Transverse colon (tissue), 4 donors: ENCODE data around the gene NME5. TPM values are rescaled to one million over a fixed set of nuclear protein-coding genes. Genes with fewer than 3 reads are reported as not detected.

Experiments
- DNase-seq: peaks from one replicate; pipeline ENCODE4 v3.0.0-alpha.2; 2019
- H3K27ac ChIP-seq, 4 donors: fragments of 200-600 bp; sonication (generic); 2 replicates each; pipeline ENCODE4 v1.5.1; 2016 to 2018; ENCODE audit warnings: inconsistent platforms in 4 of 4
- H3K27me3 ChIP-seq: fragments of 200-600 bp; sonication (generic); 2 replicates; pipeline ENCODE4 v1.5.1; 2017; ENCODE audit warnings: inconsistent platforms
- H3K36me3 ChIP-seq, 4 donors: fragments of 200-600 bp; sonication (generic); 2 replicates each; pipeline ENCODE4 v1.5.1; 2017 to 2019; ENCODE audit warnings: inconsistent platforms in 4 of 4
- H3K4me1 ChIP-seq, 4 donors: fragments of 200-600 bp; sonication (generic); 2 replicates each; pipeline ENCODE4 v1.5.1; 2017 to 2020; ENCODE audit warnings: inconsistent platforms in 4 of 4
- H3K4me3 ChIP-seq, 4 donors: fragments of 200-600 bp; sonication (generic); 1 replicate in 1 of 4; 2 replicates in 3 of 4; pipeline versions ENCODE4 v1.5.1 to v1.6.1; 2017 to 2019; ENCODE audit warnings: inconsistent platforms in 4 of 4
- H3K9me3 ChIP-seq, 2 donors: fragments of 200-600 bp; sonication (generic); 2 replicates each; pipeline ENCODE4 v1.5.1; 2017 to 2019; ENCODE audit warnings: inconsistent platforms in 2 of 2
- CTCF ChIP-seq, 5 experiments: fragments of 200-600 bp in 3 of 5; fragments of 450-650 bp in 2 of 5; sonication (generic) in 3 of 5; IDR thresholded peaks; 1 replicate in 2 of 5; 2 replicates in 3 of 5; pipeline ENCODE4 v1.5.1; 2016 to 2017; ENCODE audit warnings: antibody characterized with exemption in 5 of 5, inconsistent platforms in 3 of 5, mild to moderate bottlenecking in 2 of 5, moderate library complexity in 1 of 5
- EP300 ChIP-seq: sonication (generic); formaldehyde crosslinking; IDR thresholded peaks from one replicate; pipeline ENCODE4 v1.6.1; 2017; ENCODE audit warnings: antibody characterized with exemption, low read depth
- POLR2A ChIP-seq: fragments of 450-650 bp; IDR thresholded peaks from one replicate; pipeline ENCODE4 v1.6.1; 2016; ENCODE audit warnings: antibody characterized with exemption, mild to moderate bottlenecking, moderate library complexity
- POLR2AphosphoS5 ChIP-seq, 3 donors: sonication (generic); formaldehyde crosslinking; IDR thresholded peaks; one replicate each; pipeline ENCODE4 v1.6.1; 2016; ENCODE audit warnings: antibody characterized with exemption in 3 of 3
- WGBS, 2 donors: methylation state at CpG; one replicate each; pipeline ENCODE4 v1.1.5; 2018; ENCODE audit warnings: low coverage in 1 of 2; 5-methylcytosine and 5-hydroxymethylcytosine counted together
- in situ Hi-C, 4 donors: fragments of 200-750 bp; cut with MboI; loops; one replicate each; pipeline versions ENCODE4 v1.15.0 to v1.15.1; 2017; ENCODE audit warnings: low sequenced_read_pairs in 3 of 4, low pct_ligation_motif_present in 1 of 4, low pct_unique_long_range_greater_than_20kb in 1 of 4
- intact Hi-C: fragments of 100-400 bp; cut with DNase I; formaldehyde crosslinking; loops from one replicate; pipeline ENCODE4 v1.15.1; 2023; ENCODE audit warnings: low total_unique reads
- total RNA-seq, 4 donors: library from RNA; depleted of rRNA; stranded (reverse); fragments of >200 nt; gene quantifications; one replicate each; pipeline ENCODE4 v1.1.0, GENCODE V29; 2016

NME5 gene
- not detected for total RNA-seq

GRCh38 chr5:138138949-138139780 lies at the start of gene NME5:
TSS of gene NME5 (minus strand) at chr5:138139428. CDS start at chr5:138138780, 648 bp downstream.
- Histone ChIP-seq H3K4me3 (peak within 1 kb of the TSS; percentile 18 to 56 (median 38)), H3K9me3 (no peaks in the 10 kb centered on the region), H3K4me1 (peaks cover 0 to 15% (median 3%) of the 10 kb centered on the region in 4 donors), H3K27ac (no peak within 1 kb of the TSS), H3K27me3 (peaks cover 3% of the 10 kb centered on the region), H3K36me3 (no peaks in the 10 kb centered on the region)
- intact Hi-C loops (loop anchor here (10.0 kb wide), 1 partner anchor 364 kb away; no protein-coding TSS in a partner anchor), in situ Hi-C loops (loop anchor here in 3 of 4 donors (5.0 to 25.0 kb wide), 4 partner anchors 62 to 354 kb away; no protein-coding TSS in a partner anchor)
- TF ChIP-seq POLR2AphosphoS5 (IDR thresholded peaks at IDR 0.05) (no peak), CTCF (IDR thresholded peaks at IDR 0.05) (no peak), EP300 (no peak), POLR2A (no peak)
- DNase-seq: peak; percentile 63
- WGBS, 2 donors: 7 to 8% methylated on average over 6 to 14 of the region's 31 CpGs

GRCh38 chr5:138188626-138189025 lies 49.4 kb upstream of the NME5 start:
- Histone ChIP-seq H3K4me1 (no peaks in the 10 kb centered on the region), H3K27ac (no peak overlapping the region), H3K9me3 (no peaks in the 10 kb centered on the region), H3K27me3 (no peaks in the 10 kb centered on the region), H3K36me3 (peaks cover 0 to 65% (median 24%) of the 10 kb centered on the region in 4 donors), H3K4me3 (no peak overlapping the region)
- TF ChIP-seq EP300: no peak
- TF ChIP-seq POLR2AphosphoS5 (IDR thresholded peaks at IDR 0.05): no peak
- no peak for TF ChIP-seq CTCF (IDR thresholded peaks at IDR 0.05)
- no peak for TF ChIP-seq POLR2A
- no peak for DNase-seq
- in situ Hi-C loops (loop anchor here in 1 of 4 donors (25.0 kb wide), 2 partner anchors 224 to 349 kb away; partner anchors contain the start of gene ETF1), intact Hi-C loops (no loop called here)
- 82 to 85% methylated on average over 2 to 3 of the region's 3 CpGs for WGBS, 2 donors

- no peaks in the 10 kb centered on the region for H3K9me3 ChIP-seq
- intact Hi-C loops (no loop called here), in situ Hi-C loops (loop anchor here in 1 of 4 donors (25.0 kb wide), 2 partner anchors 226 to 351 kb away; partner anchors contain the start of gene ETF1)
- H3K27ac ChIP-seq: no peak overlapping the region
- no peak overlapping the region for H3K4me3 ChIP-seq
- WGBS, 2 donors: 72 to 79% methylated on average over 2 of the region's 2 CpGs
- H3K27me3 ChIP-seq: no peaks in the 10 kb centered on the region
- DNase-seq: no peak
- peaks cover 0 to 40% (median 15%) of the 10 kb centered on the region in 4 donors for H3K36me3 ChIP-seq
- TF ChIP-seq POLR2AphosphoS5 (IDR thresholded peaks at IDR 0.05) (no peak), POLR2A (no peak), CTCF (IDR thresholded peaks at IDR 0.05) (no peak)
- no peaks in the 10 kb centered on the region for H3K4me1 ChIP-seq
These were observed 46.8 kb upstream of the NME5 start for GRCh38 chr5:138186002-138186447.

GRCh38 chr5:138182808-138183207 lies 43.6 kb upstream of the NME5 start:
- no peaks in the 10 kb centered on the region for H3K9me3 ChIP-seq
- TF ChIP-seq POLR2AphosphoS5 (IDR thresholded peaks at IDR 0.05) (no peak), CTCF (IDR thresholded peaks at IDR 0.05) (no peak), EP300 (no peak), POLR2A (no peak)
- H3K27ac ChIP-seq: no peak overlapping the region
- in situ Hi-C loops: loop anchor here in 1 of 4 donors (25.0 kb wide), 2 partner anchors 229 to 354 kb away; partner anchors contain the start of gene ETF1
- no peak overlapping the region for H3K4me3 ChIP-seq
- DNase-seq: no peak
- WGBS, 2 donors: 96 to 100% methylated on average over 1 to 6 of the region's 6 CpGs
- no peaks in the 10 kb centered on the region for H3K27me3 ChIP-seq
- intact Hi-C loops: no loop called here
- H3K4me1 ChIP-seq: peaks cover 9 to 17% (median 13%) of the 10 kb centered on the region in 4 donors
- peaks cover 0 to 17% (median 3%) of the 10 kb centered on the region in 4 donors for H3K36me3 ChIP-seq
